NT2/D1 (cell line): ENCODE data around the gene ANXA3.

Source experiments
- DNase-seq: peaks from one replicate; pipeline ENCODE4 v3.0.0-alpha.2; 2011; ENCODE audit warnings: low read depth, low spot score
- H3K27me3 ChIP-seq: 2 replicates; pipeline ENCODE4 v1.6.0; 2011; ENCODE audit warnings: mild to moderate bottlenecking; ENCODE audit not compliant: insufficient read length, insufficient read depth
- H3K36me3 ChIP-seq: 2 replicates; pipeline ENCODE4 v1.6.1; 2011; ENCODE audit warnings: mild to moderate bottlenecking, low read length, mixed read lengths; ENCODE audit not compliant: insufficient read depth, insufficient read length
- H3K4me1 ChIP-seq: 2 replicates; pipeline ENCODE4 v1.5.1; 2011; ENCODE audit not compliant: insufficient read depth, insufficient read length
- H3K4me3 ChIP-seq: 2 replicates; pipeline ENCODE4 v1.5.1; 2011; ENCODE audit warnings: low read depth; ENCODE audit not compliant: insufficient read length
- H3K9ac ChIP-seq: 2 replicates; pipeline ENCODE4 v1.6.0; 2011; ENCODE audit warnings: low read depth; ENCODE audit not compliant: insufficient read length
- H3K9me3 ChIP-seq: 2 replicates; pipeline ENCODE4 v1.5.1; 2011; ENCODE audit warnings: mild to moderate bottlenecking, low read length; ENCODE audit not compliant: insufficient read depth
- SUZ12 ChIP-seq: IDR thresholded peaks from 2 replicates; pipeline ENCODE4 v1.6.1; 2011; ENCODE audit not compliant: insufficient read length, insufficient read depth; ENCODE audit errors: extremely low read depth
- YY1 ChIP-seq: IDR thresholded peaks from 2 replicates; pipeline ENCODE4 v1.6.1; 2011; ENCODE audit not compliant: insufficient read length, insufficient read depth
- ZNF274 ChIP-seq: IDR thresholded peaks from 2 replicates; pipeline ENCODE4 v1.6.1; 2011; ENCODE audit warnings: mild to moderate bottlenecking, low read depth, low read length

ANXA3 gene

DNA sequence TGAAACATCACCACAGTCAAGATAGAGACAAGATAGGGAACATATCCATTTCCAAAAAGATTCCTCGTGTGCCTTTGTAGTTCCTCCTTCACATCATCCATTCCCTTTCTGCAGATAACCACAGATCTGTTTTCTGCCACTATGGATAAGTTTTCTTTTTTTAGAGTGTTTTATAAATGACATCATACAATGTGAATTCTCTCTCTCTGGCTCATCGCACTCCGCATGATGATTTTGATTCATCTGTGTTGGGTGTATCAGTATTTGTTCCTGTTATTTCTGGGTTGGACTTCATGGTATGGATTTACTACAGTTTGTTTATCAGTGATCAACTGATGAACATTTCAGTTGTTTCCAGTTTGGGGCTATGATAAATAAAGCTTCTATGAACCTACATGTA, 23.2 kb upstream of the ANXA3 start:
- TF ChIP-seq SUZ12 (no peak), YY1 (no peak), ZNF274 (no peak)
- no peak for DNase-seq
- H3K4me1 ChIP-seq: no peaks in the 10 kb centered on the region
- no peaks in the 10 kb centered on the region for H3K9me3 ChIP-seq
- no peaks in the 10 kb centered on the region for H3K27me3 ChIP-seq
- no peak overlapping the region for H3K4me3 ChIP-seq
- H3K36me3 ChIP-seq: peaks cover 6% of the 10 kb centered on the region
- no peak overlapping the region for H3K9ac ChIP-seq

DNA sequence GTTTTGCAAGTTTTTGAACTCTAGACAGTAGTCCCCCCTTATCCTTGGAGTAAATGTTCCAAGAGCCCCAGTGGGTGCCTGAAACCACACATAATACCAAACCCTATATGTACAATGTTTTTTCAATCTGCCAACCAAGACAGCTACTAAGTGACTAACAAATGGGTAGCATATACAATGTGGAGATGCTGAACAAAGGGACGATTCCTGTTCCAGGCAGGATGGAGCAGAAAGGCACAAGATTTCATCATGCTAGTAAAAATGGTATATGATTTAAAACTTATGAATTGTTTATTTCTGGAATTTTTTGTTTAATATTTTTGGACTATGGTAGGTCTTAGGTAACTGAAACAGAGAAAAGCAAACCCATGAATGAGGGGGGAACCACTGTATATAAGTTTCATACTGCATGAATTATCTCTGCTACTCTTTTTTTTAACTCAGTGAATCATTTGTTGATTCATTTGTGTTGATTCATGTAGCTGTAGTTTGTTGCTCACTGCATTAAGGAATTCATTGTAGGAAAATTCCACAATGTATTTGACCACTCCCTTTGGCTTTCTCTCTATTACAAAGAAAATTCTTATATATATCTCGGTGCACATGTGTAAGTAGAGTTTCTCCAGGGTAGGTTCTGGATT, 21.9 kb upstream of the ANXA3 start:
- no peaks in the 10 kb centered on the region for H3K9me3 ChIP-seq
- H3K4me1 ChIP-seq: peaks cover 2% of the 10 kb centered on the region
- no peak for TF ChIP-seq YY1
- TF ChIP-seq ZNF274: no peak
- no peak for TF ChIP-seq SUZ12
- H3K4me3 ChIP-seq: no peak overlapping the region
- H3K27me3 ChIP-seq: no peaks in the 10 kb centered on the region
- H3K9ac ChIP-seq: no peak overlapping the region
- DNase-seq: no peak
- peaks cover 6% of the 10 kb centered on the region for H3K36me3 ChIP-seq

DNA sequence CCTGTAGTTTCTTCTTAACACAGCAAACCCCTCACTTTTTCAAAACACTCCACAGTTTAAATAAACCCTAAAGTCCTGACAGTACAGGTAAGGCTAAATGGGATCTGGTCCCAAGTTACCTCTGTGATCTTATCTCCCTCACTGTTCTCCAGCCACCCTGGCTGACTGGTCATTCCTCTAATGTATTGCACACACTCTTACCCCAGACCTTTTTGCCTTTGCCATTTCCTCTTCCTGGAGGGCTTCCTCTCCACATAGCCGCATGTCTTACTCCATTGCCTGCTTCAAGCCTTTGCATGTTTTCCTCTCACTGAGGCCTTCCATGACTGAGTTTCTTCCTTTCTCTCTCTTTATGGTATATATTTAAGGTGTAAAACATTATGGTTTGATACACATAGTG, 19.5 kb upstream of the ANXA3 start:
- Histone ChIP-seq H3K4me1 (peaks cover 2% of the 10 kb centered on the region), H3K9ac (no peak overlapping the region), H3K4me3 (no peak overlapping the region), H3K36me3 (no peaks in the 10 kb centered on the region), H3K9me3 (no peaks in the 10 kb centered on the region), H3K27me3 (no peaks in the 10 kb centered on the region)
- no peak for DNase-seq
- TF ChIP-seq SUZ12 (no peak), ZNF274 (no peak)

DNA sequence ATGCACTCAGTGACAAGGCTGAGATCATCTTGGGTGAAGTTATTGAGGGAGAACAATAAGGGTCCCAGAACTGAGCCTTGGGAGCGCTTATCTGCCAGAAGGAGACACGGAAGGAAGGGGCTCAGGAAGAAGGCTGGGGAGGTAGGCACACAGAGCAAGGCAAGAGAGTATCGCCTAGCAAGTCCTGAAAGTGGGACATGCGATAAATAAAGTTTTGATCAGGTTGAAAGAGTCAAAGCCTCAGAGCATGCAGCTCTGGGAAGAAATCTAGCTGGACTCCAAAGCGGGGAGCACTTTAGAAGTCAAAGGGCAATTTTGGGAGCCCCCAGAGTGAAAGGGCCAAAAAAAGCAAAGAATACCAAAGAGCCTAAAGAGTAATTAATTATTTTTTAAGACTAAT, 17.7 kb upstream of the ANXA3 start:
- DNase-seq: no peak
- H3K9me3 ChIP-seq: no peaks in the 10 kb centered on the region
- peaks cover 2% of the 10 kb centered on the region for H3K4me1 ChIP-seq
- H3K4me3 ChIP-seq: no peak overlapping the region
- no peak overlapping the region for H3K9ac ChIP-seq
- no peaks in the 10 kb centered on the region for H3K27me3 ChIP-seq
- TF ChIP-seq YY1: no peak
- no peak for TF ChIP-seq SUZ12
- no peak for TF ChIP-seq ZNF274
- no peaks in the 10 kb centered on the region for H3K36me3 ChIP-seq

DNA sequence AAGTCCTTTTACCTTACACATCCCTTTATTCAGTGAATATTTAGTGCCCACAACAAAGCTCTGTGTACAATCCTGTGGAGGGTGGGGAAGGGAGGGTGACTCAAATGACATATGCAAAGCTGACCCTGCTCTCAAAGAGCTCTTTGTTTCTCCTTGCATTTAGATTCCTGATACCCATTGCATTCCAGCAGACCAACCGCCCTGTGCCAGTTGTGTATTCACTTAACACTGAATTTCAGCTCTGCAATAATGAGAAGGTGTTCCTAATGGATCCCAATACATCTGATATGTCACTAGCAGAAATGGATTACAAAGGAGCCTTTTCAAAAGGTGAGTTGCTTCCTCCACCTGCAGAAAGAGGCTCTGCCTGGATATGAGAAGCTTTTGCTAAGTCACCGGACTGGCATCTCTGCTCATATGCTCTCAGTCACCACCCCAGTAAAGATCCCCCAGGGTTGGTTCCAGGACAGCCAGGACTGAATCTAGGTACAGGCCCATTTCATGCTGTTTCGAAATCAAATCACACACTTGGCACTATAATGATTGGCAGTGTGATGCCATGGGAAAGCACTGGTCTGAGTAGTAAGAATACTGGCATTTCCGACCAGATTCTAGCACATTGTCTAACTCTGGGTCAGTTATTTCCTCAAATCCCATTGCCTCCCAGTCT, 17.1 kb upstream of the ANXA3 start:
- TF ChIP-seq SUZ12 (no peak), ZNF274 (no peak), YY1 (no peak)
- Histone ChIP-seq H3K36me3 (no peaks in the 10 kb centered on the region), H3K9ac (no peak overlapping the region), H3K9me3 (no peaks in the 10 kb centered on the region), H3K4me3 (no peak overlapping the region), H3K4me1 (peaks cover 2% of the 10 kb centered on the region), H3K27me3 (no peaks in the 10 kb centered on the region)
- DNase-seq: no peak

DNA sequence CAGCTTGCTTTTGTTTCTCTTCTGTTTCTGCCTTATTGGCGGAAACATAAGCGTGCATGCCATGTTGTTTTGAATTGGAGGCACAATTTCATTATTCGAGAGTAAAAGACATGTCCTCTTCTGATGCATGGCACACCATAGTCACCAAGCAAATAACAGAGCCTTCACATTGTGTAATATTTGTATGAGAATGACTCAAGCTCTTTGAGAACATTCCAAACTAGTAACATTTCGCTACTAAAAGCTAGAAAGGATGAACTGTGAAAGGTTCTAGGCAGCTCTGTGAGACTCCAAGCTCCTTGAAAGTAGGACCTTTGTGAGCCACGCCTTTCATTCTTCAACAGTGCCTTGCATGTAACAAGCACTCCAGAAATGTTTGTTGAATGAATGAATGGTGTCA, 9.2 kb upstream of the ANXA3 start:
- DNase-seq: no peak
- no peaks in the 10 kb centered on the region for H3K27me3 ChIP-seq

DNA sequence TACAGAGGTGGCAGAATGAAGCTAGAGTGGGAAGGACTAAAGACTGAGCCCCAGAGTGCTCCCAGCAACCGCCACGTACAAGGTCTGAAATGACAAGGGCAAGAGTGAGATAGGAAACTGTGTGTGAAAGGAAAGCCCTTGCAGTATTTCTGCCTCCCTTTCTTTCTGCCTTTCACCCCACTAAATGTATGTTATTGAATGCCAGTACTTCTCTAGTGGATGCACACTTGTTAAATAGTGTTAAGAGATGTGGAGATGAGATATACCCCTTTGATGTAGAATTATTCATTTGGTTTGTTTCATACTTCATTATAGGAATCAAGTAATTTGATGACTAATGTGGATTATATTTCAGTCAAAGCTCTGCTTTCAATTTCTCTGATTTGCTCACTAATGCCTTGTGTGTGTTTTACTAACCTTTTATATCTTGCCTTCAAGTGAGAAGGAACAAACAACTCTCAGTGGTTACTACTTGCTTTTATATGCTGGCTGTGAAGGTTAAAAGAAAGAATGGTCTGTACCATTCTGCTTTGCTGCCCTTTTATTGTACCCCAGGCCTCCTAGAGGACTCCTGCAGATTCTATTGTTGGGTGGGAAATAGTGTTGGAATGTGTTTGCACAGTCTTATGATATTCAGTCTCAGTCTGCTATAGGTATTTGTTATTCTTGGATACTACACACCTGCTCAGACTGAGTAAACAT, 8.0 kb upstream of the ANXA3 start:
- TF ChIP-seq SUZ12 (no peak), YY1 (no peak), ZNF274 (no peak)
- DNase-seq: no peak
- Histone ChIP-seq H3K9ac (no peak overlapping the region), H3K4me3 (no peak overlapping the region), H3K9me3 (no peaks in the 10 kb centered on the region; the same call in 1 of the 2 replicates), H3K27me3 (no peaks in the 10 kb centered on the region), H3K36me3 (peaks cover 4% of the 10 kb centered on the region), H3K4me1 (no peaks in the 10 kb centered on the region)

More for the DNA sequence above, 9.2 kb upstream of the ANXA3 start:
- H3K4me3 ChIP-seq: no peak overlapping the region
- H3K9ac ChIP-seq: no peak overlapping the region
- H3K4me1 ChIP-seq: no peaks in the 10 kb centered on the region
- no peaks in the 10 kb centered on the region; the same call in 1 of the 2 replicates for H3K9me3 ChIP-seq
- peaks cover 4% of the 10 kb centered on the region for H3K36me3 ChIP-seq
- TF ChIP-seq YY1: no peak
- no peak for TF ChIP-seq SUZ12
- no peak for TF ChIP-seq ZNF274
